Fibroblast of the aortic adventitia (primary cell): ENCODE measurements around the gene RPS6KC1. TPM values are rescaled to one million over a fixed set of nuclear protein-coding genes. Genes with fewer than 3 reads are reported as not detected.
"Not testable (repeated sequence)": the region's sequence is repeated elsewhere in the genome, so short reads cannot be mapped to it uniquely, and the experiment has no call there.

Experiments
- DNase-seq: peaks from one replicate; pipeline ENCODE4 v3.0.0-alpha.2; 2010; ENCODE audit warnings: low read depth
- H3K4me3 ChIP-seq: 2 replicates; pipeline ENCODE4 v1.5.1; 2011; ENCODE audit warnings: low read depth, mild to moderate bottlenecking, control low read depth, low read length, moderate library complexity
- CTCF ChIP-seq: IDR thresholded peaks from 2 replicates; pipeline ENCODE4 v1.5.1; 2011; ENCODE audit warnings: mild to moderate bottlenecking, low read length, control low read depth, inconsistent platforms; ENCODE audit not compliant: insufficient read depth
- total RNA-seq: library from RNA; depleted of rRNA; stranded (reverse); fragments of >200 nt; gene quantifications from 2 replicates; pipeline ENCODE4 v1.2.3, GENCODE V29; 2012; ENCODE audit warnings: low replicate concordance

The RPS6KC1 gene
- total RNA-seq, 1 donor = 29.7 TPM

DNA sequence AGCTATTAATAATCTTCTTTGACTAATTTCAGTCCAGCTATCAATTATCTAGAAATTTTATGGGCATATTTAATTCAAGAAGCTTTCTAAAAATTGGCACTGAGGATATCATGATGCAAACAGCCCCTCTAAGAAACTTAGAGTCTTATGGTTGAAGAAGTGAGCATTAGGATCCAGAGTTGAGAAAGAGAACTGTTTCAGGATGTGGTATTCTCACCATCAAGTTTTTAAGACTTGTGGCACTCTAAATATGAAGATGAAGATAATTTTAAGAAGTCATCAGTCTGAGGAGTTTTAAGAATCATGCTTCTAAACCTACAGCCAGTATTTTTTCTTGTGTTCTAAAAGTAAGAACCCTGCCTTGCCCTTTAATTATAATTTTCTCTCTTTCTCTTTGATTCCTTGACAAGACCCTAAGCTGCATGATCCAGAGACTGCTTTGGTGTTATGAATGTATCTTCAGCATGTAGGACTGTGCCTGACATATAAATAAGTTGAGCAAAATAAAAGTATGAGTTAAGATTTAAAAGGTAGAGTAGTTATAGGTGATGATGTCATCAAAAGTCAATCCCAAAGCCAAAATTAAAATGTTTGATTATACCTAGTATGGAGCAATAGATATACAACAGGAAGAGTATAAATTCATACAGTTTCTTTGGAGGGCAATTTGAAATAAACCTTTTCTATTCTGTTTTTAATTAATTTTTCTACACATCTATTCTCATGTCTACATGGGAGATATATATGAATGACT, 39.1 kb downstream of the RPS6KC1 start:
- no peak for DNase-seq
- TF ChIP-seq CTCF = no peak
- H3K4me3 ChIP-seq = no peak overlapping the region

DNA sequence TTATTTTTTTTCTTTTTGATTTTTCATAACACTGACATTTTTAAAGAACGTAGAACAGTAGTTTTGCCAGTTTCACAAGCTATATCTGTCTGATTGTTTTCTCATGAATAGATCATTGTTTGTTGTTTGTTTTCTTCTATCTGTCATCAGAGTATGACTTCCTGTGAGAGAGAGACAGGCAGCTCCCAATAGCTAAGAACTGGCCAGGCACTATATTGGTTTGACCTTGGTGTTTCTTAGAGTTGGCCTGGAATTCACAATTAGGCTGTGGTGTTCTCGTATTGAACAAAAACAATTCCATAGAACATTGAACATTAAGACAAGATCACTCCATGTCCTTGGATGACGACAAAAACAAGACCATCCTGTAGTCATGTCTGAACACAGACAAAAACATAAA, 43.4 kb downstream of the RPS6KC1 start:
- TF ChIP-seq CTCF = no peak
- no peak overlapping the region for H3K4me3 ChIP-seq
- no peak for DNase-seq

DNA sequence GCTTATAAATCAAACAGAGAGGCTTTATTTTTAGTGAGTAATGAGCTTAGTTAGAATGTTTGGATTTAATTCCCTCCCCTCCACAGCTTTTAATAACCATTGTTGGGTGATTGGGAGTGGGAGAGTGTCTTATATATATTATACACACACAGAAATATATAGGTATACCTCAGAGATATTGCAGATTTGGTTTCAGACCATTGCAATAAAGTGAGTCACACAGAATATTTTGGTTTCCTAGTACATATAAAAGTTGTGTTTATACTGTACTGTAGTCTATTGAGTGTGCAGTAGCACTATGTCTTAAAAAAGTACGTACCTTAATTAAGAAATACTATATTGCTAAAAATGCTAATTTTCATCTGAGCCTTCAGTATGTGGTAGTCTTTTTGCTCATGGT, 44.4 kb downstream of the RPS6KC1 start:
- H3K4me3 ChIP-seq = no peak overlapping the region
- no peak for TF ChIP-seq CTCF
- no peak for DNase-seq

DNA sequence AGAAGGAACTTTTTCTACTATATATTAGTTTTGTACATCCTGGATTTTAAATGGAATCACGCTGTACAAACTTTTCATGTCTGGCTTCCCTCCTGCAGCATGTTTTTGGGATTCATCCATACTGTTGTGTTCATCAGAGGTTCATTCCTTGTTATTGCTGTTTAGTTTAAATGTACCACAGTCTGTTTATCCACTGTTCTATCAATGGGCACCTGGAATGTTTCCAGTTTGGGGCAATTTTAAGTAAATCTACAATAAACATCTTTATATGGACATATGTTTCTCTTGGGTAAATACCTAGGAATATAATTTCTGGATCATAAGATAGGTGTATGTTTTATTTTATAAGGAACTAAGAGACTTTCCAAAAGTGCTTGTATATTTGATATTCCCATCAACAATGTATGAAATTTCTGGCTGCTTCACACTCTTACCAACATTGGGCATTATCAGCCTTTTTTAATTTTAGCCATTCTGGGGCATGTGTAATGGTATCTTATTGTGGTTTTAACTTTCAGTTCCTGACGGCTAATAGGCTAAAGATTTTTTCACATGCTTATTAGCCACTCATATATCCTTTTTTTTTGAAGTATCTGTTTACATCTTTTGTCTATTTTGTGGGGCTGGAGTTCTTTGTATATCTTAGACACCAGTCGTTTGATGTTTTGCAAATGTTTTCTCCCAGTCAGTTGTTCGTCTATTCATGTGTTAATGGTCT, 48.8 kb downstream of the RPS6KC1 start:
- no peak for DNase-seq
- no peak for TF ChIP-seq CTCF
- H3K4me3 ChIP-seq = no peak overlapping the region

DNA sequence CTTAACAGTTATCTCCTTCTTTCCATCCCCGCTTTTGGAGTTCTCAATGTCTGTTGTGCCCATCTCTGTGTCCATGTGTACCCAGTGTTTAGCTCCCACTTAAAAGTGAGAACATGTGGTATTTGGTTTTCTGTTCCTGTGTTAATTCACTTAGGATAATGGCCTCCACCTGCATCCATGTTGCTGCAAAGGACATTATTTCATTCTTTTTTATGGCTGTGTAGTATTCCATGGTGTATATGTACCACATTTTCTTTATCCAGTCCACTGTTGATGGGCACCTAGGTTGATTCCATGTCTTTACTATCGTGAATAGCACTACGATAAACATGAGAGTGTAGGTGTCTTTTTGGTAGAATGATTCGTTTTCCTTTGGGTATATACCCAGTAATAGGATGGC, 49.5 kb downstream of the RPS6KC1 start:
- not testable (repeated sequence) for DNase-seq, H3K4me3 ChIP-seq

- no peak for TF ChIP-seq CTCF
- no peak for DNase-seq
- H3K4me3 ChIP-seq = no peak overlapping the region
Measured at GRCh38 chr1:213103377-213104306, 52.6 kb downstream of the RPS6KC1 start.

DNA sequence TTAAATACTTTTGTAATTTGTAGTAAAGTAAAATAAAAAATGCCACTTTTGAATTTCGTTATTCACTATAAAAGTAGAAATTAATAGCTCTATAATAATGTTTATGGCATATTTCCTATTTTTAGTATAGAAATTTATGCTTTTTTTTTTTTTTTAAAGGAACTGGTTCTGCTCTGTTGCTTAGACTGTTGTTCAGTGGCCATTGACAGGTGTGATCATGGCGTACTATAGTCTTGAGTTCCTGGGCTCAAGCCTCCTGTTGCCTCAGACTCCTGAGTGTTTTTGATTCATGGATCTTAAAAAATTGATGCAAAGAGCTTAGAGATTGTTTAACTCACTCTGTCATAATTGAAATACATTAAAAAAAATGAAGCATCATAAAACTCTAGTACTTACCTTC, 53.6 kb downstream of the RPS6KC1 start:
- DNase-seq = no peak
- no peak for TF ChIP-seq CTCF
- no peak overlapping the region for H3K4me3 ChIP-seq
